Heart left ventricle (tissue), 13 donors: ENCODE results near the gene FA2H.

Experiments
- POLR2A ChIP-seq, 2 donors: fragments of 450-650 bp; IDR thresholded peaks; one replicate each; pipeline ENCODE4 v1.6.1; 2017; ENCODE audit warnings: antibody characterized with exemption in 2 of 2, mild to moderate bottlenecking in 2 of 2, moderate library complexity in 2 of 2
- TF ChIP-seq, protein P1 (sequence below), 12 donors: fragments of 200-600 bp; sonication (generic) in 4 of 12; IDR thresholded peaks; one replicate each; pipeline versions ENCODE4 v1.5.0 to v1.8.0; 2018 to 2022; ENCODE audit warnings: antibody characterized with exemption in 12 of 12, mild to moderate bottlenecking in 5 of 12
- donor health status: ischemic (EF 13 %, LVEDD 7.1; RV severe dilation, severe dysfunction).
- donor health status: DM: no; HTN: yes; CAD: no.
- donor health status: DM: no; HTN: no; CAD: no.
- donor health status: ischemic (EF 25% LVEDD 6.9; RV normal size, moderate dysfunction).
- donor health status: ischemic (EF 25% LVEDD 5.7; RV mildly dilated, moderate dysfunction).
- donor health status: ischemic (EF 35%, LVEDD 5.7; RV mildly dilated, moderate dysfunction).
- donor health status: nonischemic (EF 11% LVEDD 7.7; RV severe dilation, severe dysfunction).
- donor health status: DM: yes; HTN: yes; CAD: no.
- donor health status: PGD.
- donor health status: ischemic (EF 29% LVEDD 5.4; RV normal size, mild dysfunction).
- donor health status: nonischemic (EF 23%, LVEDD 6.1; RV moderate dilation, normal function).

DNA sequence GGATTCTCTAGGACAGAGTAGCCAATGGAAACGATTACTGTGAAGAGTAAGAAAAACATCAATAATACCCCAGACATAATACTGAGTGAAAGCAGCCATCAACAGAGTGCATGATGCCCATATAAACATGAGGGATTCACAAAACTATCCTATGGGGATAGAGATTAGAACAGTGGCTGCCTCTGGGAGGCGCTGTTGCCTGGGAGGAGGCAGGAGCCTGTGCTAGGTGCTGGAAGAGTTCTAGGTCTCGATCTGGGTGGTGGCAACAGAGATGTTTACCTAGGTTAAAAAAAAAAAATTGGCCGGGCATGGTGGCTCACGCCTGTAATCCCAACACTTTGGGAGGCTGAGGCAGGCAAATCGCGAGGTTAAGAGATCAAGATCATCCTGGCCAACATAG lies 7.9 kb downstream of the FA2H start:
- TF ChIP-seq, protein P1, sequence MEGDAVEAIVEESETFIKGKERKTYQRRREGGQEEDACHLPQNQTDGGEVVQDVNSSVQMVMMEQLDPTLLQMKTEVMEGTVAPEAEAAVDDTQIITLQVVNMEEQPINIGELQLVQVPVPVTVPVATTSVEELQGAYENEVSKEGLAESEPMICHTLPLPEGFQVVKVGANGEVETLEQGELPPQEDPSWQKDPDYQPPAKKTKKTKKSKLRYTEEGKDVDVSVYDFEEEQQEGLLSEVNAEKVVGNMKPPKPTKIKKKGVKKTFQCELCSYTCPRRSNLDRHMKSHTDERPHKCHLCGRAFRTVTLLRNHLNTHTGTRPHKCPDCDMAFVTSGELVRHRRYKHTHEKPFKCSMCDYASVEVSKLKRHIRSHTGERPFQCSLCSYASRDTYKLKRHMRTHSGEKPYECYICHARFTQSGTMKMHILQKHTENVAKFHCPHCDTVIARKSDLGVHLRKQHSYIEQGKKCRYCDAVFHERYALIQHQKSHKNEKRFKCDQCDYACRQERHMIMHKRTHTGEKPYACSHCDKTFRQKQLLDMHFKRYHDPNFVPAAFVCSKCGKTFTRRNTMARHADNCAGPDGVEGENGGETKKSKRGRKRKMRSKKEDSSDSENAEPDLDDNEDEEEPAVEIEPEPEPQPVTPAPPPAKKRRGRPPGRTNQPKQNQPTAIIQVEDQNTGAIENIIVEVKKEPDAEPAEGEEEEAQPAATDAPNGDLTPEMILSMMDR (IDR thresholded peaks at IDR 0.05): no peak
- no peak for TF ChIP-seq POLR2A (IDR thresholded peaks at IDR 0.05)
